ENCODE measurements around the gene MPV17L2.

DNA sequence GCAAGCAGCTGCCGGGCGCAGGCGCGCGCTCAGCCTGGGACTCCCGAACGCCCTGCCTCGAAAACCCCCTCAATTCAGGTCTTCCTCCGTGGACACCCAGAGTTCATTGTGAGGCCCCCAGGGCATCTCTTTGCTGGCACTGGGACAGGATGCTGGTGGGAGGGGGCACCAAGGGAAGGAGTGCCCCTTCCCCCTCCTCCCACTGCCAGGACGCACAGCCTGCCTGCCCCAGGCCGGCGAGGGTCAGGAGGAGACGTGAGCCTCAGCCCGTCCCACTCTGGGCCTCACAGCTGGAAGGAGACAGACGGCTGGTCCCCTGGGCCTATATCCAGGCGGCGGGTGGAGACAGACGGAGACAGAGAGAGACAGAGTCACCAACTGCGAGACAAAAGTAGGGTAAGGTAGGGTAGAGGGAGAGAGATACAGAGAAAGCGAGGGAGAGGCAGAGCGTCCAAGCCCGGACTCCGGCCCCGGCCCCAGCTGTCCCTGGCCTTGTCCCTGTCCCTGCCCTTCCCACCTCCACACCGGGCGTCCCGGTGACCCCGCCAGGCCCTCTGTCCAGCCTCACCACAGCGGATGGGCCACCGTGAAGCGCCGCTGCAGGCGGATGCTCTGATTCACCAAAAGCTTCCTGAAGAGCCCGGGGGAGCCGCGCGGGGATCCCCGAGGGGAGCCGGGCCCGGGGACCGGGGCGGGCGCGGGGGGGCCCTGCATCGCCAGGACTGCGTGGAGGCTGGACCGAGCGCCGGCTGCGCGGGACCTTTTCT lies 32.9 kb downstream of the MPV17L2 start, which contains the start of gene PDE4C:
- TF ChIP-seq, protein P1, sequence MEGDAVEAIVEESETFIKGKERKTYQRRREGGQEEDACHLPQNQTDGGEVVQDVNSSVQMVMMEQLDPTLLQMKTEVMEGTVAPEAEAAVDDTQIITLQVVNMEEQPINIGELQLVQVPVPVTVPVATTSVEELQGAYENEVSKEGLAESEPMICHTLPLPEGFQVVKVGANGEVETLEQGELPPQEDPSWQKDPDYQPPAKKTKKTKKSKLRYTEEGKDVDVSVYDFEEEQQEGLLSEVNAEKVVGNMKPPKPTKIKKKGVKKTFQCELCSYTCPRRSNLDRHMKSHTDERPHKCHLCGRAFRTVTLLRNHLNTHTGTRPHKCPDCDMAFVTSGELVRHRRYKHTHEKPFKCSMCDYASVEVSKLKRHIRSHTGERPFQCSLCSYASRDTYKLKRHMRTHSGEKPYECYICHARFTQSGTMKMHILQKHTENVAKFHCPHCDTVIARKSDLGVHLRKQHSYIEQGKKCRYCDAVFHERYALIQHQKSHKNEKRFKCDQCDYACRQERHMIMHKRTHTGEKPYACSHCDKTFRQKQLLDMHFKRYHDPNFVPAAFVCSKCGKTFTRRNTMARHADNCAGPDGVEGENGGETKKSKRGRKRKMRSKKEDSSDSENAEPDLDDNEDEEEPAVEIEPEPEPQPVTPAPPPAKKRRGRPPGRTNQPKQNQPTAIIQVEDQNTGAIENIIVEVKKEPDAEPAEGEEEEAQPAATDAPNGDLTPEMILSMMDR (IDR thresholded peaks at IDR 0.05 in 4 of 5, conservative IDR thresholded peaks at IDR 0.05 in 1 of 5), result no peak
- no peak for TF ChIP-seq POLR2A (IDR thresholded peaks at IDR 0.05)
